Stimulated activated CD8-positive, alpha-beta memory T cell treated with anti-CD3 and anti-CD28 coated beads, Interleukin-12 subunit alpha, Interleukin-12 subunit beta, amount 100 ng/mL, for 1 hour (primary cell): ENCODE measurements around the gene DNASE2.
"Not testable (repeated sequence)": the region's sequence is repeated elsewhere in the genome, so short reads cannot be mapped to it uniquely, and the experiment has no call there.

Experiments
- DNase-seq: peaks from one replicate; pipeline ENCODE4 v3.0.0-alpha.2; 2020; ENCODE audit warnings: low read depth

The DNASE2 gene

GRCh38 chr19:12881172-12881808, at the start of gene DNASE2:
TSS of gene DNASE2 (minus strand) at chr19:12881449. CDS start at chr19:12881375, 74 bp downstream.
- DNase-seq, result peak; percentile 77

GRCh38 chr19:12930002-12930645, 48.9 kb upstream of the DNASE2 start:
- DNase-seq, result no peak

GRCh38 chr19:12924621-12925310, 43.5 kb upstream of the DNASE2 start:
- no peak for DNase-seq

GRCh38 chr19:12922959-12923358, 41.7 kb upstream of the DNASE2 start:
- DNase-seq, result no peak

- DNase-seq, result no peak
These were observed 39.8 kb upstream of the DNASE2 start for GRCh38 chr19:12921047-12921446.

- DNase-seq, result no peak
These were observed 37.0 kb upstream of the DNASE2 start for GRCh38 chr19:12918253-12918652.

GRCh38 chr19:12915860-12916259, 34.6 kb upstream of the DNASE2 start:
- DNase-seq, result not testable (repeated sequence)

- peak; percentile 26 for DNase-seq
These were observed 32.8 kb upstream of the DNASE2 start for GRCh38 chr19:12913851-12914690.

GRCh38 chr19:12913011-12913561, 31.8 kb upstream of the DNASE2 start:
- no peak for DNase-seq

- no peak for DNase-seq
These were observed 31.3 kb upstream of the DNASE2 start for GRCh38 chr19:12912571-12912970.

GRCh38 chr19:12907166-12907565, 25.9 kb upstream of the DNASE2 start:
- DNase-seq, result no peak

- DNase-seq, result no peak
These were observed 18.8 kb upstream of the DNASE2 start for GRCh38 chr19:12899891-12900518.

- DNase-seq, result no peak
These were observed 15.2 kb upstream of the DNASE2 start for GRCh38 chr19:12896460-12896859.

- no peak for DNase-seq
These were observed 12.3 kb upstream of the DNASE2 start for GRCh38 chr19:12893582-12893981.

GRCh38 chr19:12891553-12892021, 10.3 kb upstream of the DNASE2 start:
- DNase-seq, result no peak

- peak; percentile 94 for DNase-seq
These were observed 9.7 kb upstream of the DNASE2 start, which contains the start of gene GCDH for GRCh38 chr19:12890787-12891552. TSS of gene GCDH (plus strand) at chr19:12891160. CDS start at chr19:12891305, 145 bp downstream.

GRCh38 chr19:12890299-12890786, 9.1 kb upstream of the DNASE2 start:
- not testable (repeated sequence) for DNase-seq

- DNase-seq, result no peak
These were observed 6.9 kb upstream of the DNASE2 start for GRCh38 chr19:12888006-12888603.

GRCh38 chr19:12886969-12887747, 5.9 kb upstream of the DNASE2 start, which contains the start of gene KLF1:
TSS of gene KLF1 (minus strand) at chr19:12887201. CDS start at chr19:12887140, 61 bp downstream.
- DNase-seq, result no peak
